ENCODE data around the gene ALK.

ALK gene

DNA sequence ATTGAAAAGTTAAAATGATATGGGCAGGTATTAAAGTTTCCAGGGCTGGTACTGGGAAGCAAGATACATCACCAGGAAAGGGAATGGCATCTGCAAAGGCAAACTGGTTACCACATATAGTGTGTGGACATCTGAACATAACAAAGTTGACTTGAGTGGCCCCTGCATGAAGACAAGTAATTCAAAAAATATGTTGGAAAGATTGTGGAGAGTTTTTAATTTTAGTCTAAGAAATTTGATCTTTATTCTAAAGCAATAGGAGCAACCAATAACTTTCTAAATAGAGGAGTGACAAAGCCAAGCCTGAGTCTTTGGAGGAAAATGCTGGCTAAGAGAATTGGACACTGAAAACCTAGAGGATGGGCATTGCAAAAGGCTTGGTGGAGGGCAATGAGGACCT is 278.2 kb downstream of the ALK start:
- no peak for DNase-seq

DNA sequence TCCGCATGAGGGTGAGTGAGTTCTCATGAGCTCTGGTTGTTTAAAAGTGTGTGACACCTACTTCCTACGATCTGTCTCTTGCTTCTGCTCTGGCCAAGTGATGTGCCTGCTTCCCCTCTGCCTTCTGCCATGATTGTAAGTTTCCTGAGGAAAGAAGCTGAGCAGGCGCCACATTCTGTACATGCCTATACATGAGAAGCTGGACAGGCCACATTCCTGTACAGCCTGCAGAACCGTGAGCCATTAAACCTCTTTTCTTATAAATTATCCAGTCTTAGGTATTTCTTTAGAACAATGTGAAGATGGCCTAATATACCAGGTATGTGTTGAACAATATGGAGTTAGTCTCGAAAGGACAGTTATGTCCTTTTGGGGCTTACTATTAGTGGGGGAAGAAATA is 281.0 kb downstream of the ALK start:
- DNase-seq: no peak

DNA sequence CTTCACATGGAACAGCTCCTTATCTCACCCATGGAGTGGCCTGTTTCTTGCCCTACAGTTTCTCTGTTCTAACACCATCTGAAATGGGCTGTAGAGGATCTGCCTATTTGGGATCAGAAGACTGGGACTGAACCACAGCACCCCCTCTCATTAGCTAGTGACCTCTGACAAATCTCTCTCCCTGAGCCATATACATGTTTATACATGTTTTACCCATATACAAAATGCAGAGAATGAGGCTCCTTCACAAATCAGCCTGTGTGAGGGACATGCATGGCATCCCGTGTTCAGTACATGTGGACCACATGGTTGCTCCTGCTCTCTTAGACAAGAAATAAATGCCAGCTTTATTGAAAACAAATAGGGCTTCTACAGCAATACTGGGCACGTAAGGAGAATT is 282.7 kb downstream of the ALK start:
- DNase-seq: no peak

DNA sequence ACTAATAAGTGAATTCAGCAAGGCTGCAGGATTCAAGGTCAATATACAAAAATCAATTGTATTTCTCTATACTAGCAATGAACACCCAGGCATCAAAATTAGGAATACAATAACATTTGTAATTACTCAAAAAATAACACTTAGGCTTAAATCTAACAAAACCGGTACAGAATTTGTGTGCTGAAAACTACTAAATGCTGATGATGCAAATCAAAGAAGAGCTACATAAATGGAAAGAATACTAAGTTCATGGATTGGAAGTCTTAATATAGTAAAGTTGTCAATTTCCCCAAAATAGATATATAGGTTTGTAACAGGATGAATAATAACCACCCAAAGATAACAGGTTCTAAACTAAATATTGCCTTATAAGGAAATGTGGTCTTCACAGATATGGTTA is 286.5 kb downstream of the ALK start:
- no peak for DNase-seq

DNA sequence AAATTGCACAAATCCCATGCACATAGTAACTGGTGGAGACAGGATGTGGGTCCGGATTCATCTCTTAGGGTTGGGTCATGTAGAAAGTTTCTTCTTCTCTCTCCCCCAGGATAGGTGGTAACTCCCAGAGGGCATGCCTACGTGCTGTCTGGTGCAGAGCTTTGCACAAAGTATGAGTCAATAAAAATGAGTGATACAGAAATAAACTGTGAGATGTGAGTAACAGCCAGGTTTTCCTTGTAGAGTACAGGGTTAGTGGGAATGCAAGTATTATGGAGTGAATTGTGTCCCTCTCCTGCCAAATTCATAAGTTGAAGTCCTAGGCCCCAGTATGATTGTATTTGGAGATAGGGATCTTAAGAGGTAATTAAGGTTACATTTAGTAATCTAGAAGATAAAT is 289.4 kb downstream of the ALK start:
- no peak for DNase-seq

DNA sequence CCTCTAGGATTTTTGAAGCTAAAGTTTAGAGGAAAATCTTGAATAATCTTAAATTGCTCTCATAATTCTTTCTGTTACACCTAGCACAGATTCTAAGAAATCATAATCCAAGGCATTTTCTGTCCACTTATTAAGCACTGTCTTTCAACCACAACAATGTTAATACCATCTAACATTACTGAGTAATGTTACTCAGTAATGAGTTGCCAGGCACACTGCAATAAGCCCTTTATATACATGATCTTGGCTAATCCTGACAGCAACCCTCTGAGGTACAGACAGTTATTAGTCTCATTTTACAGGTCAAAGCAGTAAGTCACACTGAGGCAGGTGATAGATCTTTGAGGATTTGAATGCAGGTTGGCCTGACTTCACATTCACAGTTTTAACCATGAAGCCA is 291.9 kb downstream of the ALK start:
- no peak for DNase-seq

DNA sequence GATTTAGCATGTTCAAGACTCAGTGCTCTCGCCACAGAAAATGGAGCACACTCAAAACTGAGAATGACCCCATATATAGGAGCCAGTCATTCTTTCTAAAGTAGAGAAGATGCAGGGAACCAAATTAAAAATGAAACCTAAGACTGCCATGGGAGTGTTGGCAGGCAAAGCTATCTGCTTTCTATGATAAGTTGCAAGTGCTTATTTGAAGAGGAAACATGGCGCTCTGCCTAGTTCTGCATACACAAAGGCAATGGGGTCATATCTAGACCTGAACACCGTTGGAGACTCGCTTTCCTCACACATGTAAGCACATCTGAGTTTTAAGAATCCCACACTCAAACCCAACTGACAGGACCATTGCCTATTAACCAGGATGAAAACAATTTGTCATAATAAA is 292.5 kb downstream of the ALK start:
- no peak for DNase-seq

DNA sequence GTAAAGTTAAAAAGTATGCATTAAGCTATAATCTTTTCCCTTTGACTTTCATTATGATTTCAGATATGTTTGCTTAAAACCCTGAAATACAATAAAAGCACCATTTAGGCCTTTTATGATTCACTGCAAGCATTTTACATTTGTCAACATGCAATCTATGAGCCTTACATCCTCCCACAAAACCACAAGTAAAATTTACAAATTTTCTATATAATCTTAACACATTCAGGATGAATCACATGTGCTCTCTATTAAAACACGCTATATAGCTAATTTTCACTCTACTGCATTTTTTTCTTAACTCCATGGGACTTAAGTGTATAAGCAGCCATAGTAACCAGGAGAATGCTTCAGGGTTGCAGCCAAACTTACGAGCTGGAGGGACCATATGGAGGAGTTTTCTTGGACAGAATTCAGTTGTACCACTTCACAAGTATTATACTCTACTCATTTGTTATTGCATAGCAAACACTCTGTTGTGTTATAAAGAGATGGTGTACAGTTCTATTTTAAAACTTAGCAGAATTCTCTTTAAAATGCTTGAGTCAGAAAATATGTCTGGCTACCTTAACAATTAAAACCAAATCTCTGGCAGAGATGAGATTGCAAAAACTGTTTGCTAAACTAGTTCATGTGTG is 293.2 kb downstream of the ALK start:
- no peak for DNase-seq

DNA sequence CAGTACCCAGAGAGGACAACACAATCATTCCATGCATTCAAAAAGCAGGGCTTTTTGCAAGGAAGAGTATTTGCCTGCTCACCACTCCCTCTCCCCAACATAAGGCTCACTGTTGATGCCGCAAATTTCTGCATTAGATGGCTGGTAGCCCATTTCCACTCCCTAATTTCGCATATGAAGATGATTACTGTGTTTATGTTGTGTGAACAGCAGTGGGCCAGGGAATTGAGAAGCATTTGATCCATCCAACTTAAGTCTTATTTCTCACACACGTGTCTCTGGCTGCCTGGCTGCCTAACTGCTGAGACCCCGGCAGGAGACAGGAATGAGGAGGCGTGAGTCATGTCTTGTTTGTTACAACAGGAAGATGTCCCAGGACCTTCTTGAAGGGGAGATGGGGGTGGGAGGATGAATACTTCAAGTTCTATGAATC is 294.1 kb downstream of the ALK start:
- peak; percentile 51 for DNase-seq

DNA sequence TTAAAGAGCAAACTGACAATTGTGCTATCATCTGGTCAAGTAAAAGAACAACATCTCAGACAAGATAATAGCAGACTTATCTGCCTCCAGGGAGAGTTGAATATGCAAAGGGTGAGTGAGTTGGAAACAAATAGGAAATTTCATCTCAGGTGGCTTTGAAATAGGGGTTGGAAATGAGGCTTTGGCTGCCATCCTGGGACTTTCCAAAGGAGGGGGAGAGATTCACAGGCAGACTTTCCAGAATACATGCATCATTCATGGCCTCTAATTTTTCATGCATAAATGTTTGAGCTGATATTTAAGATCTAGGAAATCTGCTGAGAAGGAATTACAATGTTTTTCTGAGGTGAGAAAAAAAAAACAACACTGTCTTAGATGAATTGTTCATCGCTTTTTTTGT is 300.5 kb downstream of the ALK start:
- DNase-seq: no peak

DNA sequence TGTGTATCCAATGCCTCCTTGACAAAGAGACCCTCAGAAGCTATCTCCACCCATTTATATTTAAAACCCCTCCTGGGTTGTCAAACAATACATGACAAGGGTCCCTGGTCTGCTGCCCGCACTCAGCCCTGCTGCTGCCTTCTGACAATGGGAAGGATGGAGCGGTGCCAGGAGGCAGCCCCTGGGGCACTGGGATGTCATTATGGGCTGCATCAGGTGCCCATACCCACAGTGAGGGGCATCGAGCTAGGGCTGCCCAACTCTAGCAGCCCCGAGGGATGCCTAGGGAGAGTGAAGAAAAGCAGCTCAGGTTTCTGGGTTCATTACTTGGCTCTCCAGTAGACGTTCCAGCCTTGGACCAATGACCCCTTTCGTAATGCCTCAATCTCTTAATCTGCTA is 301.7 kb downstream of the ALK start:
- DNase-seq: no peak

DNA sequence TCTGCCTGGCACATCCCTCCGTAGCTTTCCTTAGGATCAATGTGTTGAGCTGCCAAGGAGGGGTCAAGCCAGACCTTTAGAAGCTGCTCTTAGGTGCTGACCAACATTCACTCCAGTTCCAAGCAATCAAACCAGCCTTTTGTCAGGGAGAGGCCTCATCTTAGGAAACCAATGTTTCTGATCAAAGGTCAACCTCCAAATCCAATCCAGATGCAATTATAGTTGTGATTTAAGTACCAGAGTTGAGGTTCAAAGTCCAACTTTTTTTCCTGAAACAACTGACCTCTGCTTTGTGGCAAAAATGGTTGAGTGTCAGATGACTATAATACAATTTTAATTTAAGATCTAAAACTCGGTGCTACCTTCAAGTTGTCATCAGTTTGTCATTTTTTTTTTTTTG is 303.4 kb downstream of the ALK start:
- DNase-seq: no peak

DNA sequence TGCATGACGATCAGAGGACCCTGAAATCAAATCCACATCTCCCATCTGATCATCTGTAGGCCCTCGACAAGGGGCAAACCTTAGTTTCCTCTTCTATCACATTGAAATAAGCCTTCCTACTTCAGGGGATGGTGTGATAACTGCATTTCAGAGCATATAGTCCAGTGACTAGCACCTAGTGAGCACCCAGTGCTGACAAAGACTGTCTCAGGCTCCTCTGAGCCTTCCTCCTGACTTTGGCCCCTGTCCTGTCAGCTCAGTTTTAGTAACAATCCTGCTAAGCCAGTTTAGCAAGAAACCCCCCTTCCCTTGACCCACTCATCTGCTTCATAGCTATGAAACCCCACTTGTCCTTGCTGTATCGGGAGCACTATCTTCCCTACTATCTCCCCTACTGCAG is 304.0 kb downstream of the ALK start:
- DNase-seq: no peak

DNA sequence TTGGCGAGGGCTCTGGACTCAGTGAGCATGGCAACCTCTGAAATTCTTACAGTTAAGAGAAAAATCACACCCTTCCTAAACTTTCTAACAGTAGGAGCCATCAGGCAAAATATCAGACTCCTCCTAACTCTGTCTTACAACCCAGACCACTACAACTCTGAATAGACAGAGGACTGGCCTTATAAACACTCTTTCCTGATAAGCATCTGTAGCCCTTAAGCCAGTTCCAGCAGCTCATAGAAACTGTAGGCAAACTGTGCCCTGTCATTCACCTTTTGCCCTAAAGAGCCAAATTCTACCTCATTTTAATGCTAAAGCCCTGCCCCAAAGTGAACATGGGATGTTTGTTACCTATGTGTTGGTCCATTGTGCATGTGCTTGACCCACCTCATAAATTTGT is 304.8 kb downstream of the ALK start:
- DNase-seq: no peak

DNA sequence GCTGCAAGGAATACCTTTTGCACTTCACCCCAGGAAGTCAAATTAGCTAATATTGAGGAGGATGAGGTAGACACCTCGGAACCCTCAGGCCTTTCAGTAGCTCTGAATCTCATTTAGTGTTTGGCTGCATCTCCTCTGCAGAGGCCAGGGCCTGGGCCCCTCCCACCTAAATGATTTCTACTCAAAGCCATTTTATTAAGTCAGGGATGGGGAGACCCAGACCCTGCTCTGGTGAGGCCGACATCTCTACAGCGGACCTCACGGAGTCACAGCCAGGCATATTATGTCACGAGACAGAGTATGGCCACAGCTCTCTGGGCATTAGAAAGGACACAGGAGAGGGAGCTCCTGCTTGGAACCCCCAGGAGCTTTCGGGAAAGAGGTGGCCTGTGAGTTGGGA is 305.5 kb downstream of the ALK start:
- no peak for DNase-seq

DNA sequence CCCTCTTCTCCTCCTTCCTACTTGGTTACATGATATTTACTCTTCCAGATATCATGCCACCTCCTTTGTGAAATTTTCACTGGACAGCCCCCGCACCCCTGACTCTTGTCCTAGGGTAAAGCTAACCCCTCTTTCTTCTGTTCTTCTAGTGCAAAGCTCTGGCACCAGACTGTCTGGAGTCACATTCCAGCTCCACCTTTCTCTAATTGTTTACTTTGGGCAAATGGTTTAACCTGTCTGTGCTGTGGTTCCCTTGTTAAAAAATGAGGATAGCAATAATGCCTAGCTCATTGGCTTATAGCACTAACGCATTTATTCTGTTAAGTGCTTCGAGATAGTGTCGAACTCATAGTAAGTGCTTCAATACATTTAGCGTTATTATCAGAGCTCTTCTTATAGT is 306.2 kb downstream of the ALK start:
- DNase-seq: no peak

DNA sequence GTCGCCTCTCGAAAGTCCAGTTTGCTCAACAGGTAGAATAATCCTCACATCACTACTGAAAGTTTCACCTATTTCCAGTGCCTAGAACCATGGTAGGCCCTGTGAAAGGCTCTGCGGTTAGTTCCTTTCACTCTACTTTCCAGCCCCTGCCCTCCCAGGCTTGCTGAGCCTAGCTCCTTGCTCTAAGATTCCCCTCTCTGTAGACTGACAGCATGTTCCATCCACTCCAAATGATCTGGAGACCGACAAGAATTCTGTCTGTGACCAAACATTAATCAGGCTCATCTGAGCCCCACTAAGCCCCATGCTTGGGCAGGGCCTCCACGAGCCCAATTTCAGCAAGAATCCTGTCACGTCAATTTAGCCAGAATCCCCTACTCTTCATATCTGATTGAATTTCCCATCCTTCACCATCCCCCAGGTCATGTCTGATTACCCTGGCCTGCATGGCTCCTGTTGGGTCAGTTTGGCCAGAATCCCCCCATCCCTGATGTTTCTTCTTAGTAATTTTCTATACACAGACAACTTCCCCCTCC is 307.0 kb downstream of the ALK start:
- DNase-seq: no peak

DNA sequence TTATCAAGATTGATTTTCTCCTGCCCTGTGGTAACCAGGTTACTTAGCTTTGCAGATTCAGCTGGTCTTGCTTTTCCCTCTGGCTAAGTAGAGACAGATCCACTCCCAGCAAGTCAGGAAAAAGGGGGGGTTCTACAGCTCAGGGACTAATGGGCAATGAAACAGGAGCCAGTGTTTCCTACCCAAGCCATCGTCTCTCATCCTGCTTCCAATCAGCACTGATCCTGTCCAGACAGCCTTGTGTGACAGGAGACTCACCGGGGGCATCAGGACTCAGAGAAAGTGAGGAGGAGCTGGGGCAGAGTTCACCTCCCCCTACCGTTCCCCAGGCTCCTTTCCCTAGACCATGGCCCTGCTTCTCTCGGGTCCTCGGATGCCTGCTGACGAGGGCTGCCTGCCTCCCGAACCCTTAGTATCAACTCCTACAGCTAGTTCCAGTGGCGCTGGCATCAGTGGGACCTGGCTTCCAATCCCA is 307.6 kb downstream of the ALK start:
- DNase-seq: no peak

DNA sequence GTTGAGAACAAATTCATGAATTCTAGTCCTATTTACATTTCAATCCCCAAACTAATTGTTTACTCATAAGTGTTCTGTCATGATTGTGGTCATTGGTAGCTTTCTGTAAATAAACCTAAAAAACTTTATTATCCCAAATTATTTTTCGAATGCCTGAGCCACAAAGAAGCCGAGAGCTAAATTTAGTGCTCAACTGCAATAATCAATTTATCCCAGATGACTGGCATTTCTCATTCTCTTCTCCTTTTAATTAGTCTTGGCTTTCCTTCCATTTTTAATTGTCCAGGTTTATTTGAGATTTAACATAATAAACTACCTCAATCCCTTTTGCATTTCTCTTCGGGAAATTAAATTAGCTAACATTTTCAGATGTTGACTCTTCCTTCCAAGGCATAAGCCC is 308.3 kb downstream of the ALK start:
- DNase-seq: no peak

DNA sequence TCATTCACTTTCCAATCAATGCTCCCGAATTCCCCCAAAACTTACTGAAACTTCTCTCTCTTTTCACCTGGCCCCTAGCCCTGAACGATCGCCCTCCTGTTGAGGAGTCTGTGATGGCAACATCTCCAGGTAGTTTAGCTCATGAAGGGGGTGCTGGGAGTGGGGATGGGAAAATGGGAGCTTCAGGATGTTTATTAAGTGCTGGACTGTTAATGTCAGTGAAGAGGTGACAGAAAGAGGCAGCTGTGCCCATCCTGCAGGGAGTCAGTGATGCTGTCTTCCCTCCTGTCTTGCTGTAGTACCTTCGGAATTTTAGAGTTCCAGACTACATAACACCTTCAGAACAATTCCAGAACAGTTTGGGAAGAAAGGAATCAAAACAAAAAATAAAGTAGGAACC is 308.8 kb downstream of the ALK start:
- DNase-seq: no peak

DNA sequence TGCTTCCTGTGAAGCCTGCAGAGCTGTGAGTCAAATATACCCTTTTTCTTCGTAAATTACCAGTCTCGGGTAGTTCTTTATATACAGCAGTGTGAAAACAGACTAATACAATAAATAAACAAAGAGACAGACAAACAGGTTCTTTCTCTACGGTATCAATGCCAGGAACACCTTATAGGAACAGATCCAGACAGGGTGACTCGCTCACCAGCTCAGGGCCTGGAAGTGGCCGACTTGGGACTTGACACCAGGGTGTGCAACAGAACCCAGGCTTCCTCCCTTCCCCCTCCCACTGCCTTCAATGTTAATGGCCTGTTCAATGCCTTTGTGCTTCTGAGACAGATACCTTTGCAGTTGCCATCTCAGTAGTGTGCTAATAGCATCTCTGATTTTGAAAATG is 309.5 kb downstream of the ALK start:
- DNase-seq: no peak

DNA sequence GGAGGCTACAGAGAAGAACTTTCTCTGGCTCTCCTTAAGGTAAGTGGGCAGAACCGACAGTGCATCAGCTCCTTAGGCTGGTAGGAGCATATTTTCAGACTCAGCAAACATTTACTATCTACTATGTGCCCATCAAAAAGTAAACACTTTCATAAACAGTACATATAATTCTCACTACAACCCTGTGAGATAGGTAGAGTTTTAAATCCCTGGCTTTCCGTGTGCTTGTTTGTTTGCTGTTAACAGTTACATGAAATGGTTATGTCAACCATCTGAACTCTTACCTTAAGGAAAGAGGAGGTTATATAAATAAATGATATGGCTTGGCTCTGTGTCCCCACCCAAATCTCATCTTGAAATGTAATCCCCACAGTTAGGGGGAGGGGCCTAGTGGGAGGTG is 310.1 kb downstream of the ALK start:
- DNase-seq: no peak

DNA sequence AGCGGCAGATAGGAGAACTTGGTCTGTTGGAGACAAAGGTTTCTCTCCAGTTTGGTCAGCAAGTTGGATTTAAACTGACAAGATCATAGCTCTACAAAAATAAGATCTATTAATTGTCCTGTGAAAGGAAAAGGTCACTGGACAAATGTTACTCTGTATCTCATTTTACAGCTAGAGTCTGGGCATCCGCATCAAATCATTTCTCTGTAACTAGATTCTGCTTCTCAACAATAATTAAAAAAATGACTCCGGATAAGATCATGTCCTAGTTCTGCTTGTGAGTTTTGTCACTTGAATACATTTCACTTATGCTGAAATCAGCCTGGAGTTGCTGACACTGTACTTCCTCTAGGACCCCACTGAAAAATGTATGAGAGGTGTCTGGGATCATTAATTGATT is 310.8 kb downstream of the ALK start:
- DNase-seq: no peak

DNA sequence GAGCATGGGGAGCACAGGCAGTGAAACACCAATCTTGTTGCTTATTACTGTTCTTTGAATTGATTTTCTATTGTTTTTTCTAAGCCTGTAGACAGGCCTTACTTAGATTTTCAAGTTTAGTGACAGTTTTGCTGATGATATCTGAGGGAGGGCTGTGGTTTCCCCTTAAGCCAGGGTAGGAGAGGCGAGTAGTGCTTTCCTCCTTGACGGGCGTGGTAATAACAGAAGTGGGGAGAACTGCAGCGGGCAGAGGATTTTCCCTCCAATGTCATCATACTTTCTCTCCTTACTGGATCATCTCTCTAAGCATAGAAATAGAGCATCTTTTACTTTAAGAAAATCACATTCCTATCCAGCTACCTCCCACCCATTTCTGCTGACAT is 314.4 kb downstream of the ALK start:
- no peak for DNase-seq
